CD4-positive, alpha-beta T cell treated with Interferon gamma for 1 hour (primary cell): ENCODE measurements around the gene BCAS1.
"Not testable (repeated sequence)": the region's sequence is repeated elsewhere in the genome, so short reads cannot be mapped to it uniquely, and the experiment has no call there.

ENCODE experiments used
- DNase-seq: peaks from one replicate; pipeline ENCODE4 v3.0.0-alpha.2; 2020

The BCAS1 gene

DNA sequence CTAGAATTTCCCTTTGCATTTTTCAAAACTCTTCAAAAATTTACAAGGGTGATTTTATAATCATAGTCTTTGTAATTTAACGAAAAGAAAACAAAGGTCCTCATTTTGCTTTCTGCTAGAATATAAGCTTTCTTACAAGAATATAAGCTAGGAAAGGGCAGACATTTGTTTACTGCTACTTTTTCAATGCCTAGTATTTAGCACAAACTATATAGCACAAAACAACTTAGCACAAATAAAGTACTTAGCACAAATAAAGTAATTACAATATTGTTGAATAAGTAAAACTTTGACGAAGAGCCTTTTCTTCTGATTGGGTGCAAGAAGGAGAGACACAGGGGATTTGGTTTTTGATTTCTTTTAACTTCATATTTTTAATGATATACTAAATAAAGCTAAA is 87.8 kb downstream of the BCAS1 start:
- no peak for DNase-seq

GRCh38 chr20:53981752-53982437 is 88.5 kb downstream of the BCAS1 start:
- no peak for DNase-seq

DNA sequence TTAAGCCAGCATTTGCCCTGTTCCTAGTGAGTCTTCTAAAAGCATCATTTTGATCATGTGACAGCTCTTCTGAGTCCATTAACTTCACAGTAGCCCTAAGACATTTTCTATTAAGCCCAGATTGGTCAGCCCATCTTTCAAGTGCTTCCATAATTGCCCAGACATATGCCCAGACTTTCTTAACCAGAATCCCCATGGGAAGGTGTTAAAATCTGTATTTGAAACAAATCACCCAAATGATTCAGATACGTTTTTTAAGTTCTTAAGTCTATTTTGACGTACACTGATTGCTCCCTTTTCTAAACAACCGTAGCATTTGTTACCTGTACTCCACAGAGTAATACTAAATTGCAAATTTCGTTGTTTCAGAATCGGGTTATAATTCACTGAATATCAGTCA is 89.3 kb downstream of the BCAS1 start:
- DNase-seq = no peak

GRCh38 chr20:53980031-53980465 is 90.3 kb downstream of the BCAS1 start:
- DNase-seq = no peak

DNA sequence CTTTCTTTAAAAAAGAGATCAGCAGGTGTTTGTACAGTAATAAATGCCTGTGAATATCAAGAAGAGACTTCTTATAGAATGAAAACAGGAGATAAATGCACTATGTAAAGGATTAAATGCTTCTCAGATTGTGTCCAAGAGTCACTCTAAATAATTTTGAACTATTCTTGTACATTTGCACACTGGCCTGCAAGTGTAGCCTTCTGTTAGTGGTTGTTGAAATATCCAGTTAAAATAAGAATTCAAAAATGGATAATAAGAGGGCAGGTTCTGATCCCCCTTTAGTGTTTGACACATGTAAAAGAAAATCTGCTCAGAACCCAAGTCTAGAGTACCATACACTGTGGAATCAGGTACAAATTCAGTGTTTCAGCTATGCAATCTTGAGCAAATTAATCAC is 91.9 kb downstream of the BCAS1 start:
- no peak for DNase-seq

GRCh38 chr20:53977391-53977790 is 93.0 kb downstream of the BCAS1 start:
- no peak for DNase-seq

- no peak for DNase-seq
These were observed 94.6 kb downstream of the BCAS1 start for GRCh38 chr20:53975761-53976160.

DNA sequence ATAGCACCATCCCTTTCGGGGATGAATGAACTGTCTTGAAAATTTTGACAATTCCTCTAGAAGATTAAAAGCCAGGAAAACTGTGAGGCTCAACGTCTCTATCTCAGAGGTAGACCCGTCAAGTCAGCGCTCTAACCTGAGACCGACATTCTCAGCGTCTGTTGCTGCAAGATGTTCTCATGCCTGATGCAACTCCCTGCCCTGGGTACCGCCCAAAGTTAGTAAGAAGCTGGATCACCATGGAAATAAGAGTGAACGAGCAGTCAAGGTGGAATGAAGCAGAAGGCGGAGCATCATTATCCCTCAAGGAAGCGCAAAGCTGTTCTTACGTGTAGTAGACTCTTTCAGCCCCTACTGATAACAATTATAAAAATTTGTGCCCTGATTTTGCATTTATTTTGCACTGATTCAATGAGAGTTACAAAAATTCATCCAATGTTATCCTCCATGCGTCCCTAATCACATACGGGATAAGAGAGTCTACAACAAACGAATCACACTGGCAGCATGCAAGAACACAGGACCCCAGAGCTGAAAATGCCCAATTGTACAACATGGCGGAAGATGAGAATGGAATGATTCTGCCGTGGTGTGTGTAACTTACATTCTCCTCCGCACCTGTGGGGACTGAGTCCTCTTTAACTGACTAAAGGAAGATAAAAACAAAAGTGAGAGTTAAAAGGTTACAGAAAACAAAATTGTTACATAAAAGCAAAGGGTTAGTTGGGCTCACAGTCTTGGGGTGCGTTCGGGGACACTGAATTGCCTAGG is 95.4 kb downstream of the BCAS1 start:
- DNase-seq = no peak

DNA sequence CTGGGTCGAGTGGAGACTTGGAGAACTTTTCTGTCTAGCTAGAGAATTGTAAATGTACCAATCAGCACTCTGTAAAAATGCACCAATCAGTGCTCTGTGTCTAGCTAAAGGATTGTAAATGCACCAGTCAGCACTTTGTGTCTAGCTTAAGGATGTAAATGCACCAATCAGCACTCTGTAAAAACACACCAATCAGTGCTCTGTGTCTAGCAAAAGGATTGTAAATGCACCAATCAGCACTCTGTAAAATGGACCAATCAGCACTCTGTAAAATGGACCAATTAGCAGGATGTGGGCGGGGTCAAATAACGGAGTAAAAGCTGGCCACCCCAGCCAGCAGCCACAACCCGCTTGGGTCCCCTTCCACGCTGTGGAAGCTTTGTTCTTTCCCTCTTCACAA is 96.5 kb downstream of the BCAS1 start:
- DNase-seq = not testable (repeated sequence)

DNA sequence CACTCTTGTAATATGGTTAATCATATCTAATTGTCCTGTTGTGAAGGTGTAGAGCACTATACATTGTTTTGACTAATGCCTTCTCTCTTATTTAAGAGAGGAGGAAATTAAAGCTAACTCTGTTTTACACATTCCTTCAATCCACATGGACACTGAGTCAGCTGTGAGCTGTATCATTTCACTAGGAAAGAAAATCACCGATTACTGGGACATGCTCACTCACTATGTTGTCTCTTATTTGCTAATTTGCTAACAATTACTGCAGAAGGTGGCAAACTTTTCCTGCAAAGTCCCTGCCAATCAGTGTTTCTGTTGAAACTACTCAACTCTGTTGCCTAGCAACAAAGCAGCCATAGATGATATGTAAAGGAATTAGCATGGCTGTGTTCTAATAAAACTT is 98.2 kb downstream of the BCAS1 start:
- no peak for DNase-seq

- no peak for DNase-seq
These were observed 99.2 kb downstream of the BCAS1 start for GRCh38 chr20:53971096-53971683.

- DNase-seq = no peak
These were observed 100.2 kb downstream of the BCAS1 start for GRCh38 chr20:53970232-53970631.

- no peak for DNase-seq
These were observed 102.9 kb downstream of the BCAS1 start for GRCh38 chr20:53967527-53967926.

DNA sequence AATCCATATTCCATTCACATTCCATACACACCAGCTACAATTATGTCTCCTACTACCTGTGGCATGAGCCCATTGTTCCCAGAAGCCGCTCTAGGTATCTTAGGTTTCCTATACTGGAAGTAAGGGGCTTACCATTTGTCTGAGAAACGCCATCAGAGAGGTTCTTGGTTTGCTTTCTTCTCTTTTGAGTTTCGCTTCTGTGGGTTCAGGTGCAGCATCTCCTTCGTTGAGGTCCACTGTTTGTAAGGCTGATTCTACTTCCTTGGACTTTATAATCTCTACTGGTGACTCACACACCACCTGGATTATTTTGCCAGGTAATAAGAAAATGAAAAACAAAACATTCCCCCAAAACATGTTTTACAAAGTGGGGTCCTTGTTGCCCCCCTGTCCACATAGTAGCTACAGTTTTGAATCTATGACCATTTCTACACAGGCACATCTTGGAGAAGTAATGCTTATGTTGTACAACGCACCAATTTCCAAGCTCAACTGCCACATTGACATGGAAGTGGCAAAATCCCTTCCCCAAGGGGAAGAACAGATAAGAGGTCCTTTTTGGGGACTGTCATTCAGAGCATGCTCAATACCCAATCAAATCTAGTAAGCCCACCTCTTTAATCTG is 103.5 kb downstream of the BCAS1 start:
- no peak for DNase-seq

DNA sequence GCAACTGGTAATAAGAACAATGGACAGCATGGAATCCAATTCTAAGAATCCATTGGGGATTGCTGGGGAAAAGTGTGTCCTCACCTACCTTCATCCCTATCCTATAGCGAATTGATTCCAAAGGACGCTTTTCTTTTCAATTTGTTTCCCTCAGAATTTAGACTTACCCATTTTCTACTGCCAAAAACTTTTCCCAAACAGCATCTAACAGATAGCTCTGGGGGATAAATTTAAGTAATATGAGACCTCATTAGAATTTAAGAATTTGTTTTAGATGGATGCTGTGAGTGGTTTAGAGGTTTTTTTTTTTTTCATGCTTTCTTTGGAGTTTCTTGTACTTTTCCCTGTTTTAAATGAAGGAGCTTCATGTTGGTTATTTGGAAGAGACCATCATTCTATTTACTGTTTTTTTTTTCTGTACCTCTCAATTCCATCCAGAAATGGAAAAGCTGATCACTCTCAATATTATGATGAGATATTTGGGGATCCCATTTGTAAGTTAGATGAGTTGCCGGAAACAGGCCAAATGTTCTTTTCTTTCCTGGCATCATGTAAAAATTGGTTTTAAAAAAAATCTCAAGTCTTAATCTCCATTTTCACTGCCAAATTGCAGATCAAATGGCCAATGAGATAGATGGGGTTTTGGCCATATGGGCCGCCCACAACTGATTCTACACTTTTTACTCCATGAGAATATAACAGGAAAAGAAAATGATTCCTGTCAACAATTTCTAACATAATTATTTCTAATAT is 105.7 kb downstream of the BCAS1 start:
- DNase-seq = no peak

DNA sequence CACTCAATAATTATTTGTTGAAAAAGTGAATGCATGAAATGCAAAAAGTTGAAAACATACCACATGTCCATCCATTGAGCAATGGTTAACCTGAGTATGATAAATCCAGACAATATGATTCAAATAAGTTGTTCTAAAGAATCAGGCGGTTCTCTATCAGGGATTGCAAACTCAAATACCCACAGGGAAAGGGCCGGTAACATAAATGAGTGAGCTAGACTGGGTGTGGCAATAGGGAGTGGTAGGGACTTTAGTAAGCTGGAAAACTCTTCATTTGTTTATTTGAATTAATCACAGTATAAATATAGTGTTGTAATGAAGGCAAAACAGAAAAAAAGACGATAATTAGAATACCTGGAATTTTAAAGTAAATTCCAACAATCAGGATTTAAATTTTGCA is 106.3 kb downstream of the BCAS1 start:
- no peak for DNase-seq

DNA sequence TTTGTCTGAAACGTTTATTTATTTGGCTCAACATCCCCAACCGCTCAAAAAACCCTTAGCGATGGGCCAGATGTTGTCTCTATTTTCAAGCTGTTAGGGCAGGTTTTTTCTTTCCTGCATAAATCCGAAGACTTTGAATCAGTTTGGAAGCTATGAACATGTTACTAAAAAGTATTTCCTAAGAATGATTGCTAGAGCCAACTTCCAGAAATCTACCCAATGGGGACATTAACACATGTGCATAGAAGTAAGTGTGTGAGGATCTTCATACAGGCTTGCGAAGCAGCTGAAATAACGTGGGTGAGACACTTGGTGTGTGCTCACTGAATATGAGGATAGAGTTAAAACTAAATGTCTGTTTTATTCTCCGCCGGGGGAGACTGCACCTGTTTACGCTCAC is 106.8 kb downstream of the BCAS1 start:
- no peak for DNase-seq

- no peak for DNase-seq
These were observed 108.0 kb downstream of the BCAS1 start for GRCh38 chr20:53962388-53962787.

DNA sequence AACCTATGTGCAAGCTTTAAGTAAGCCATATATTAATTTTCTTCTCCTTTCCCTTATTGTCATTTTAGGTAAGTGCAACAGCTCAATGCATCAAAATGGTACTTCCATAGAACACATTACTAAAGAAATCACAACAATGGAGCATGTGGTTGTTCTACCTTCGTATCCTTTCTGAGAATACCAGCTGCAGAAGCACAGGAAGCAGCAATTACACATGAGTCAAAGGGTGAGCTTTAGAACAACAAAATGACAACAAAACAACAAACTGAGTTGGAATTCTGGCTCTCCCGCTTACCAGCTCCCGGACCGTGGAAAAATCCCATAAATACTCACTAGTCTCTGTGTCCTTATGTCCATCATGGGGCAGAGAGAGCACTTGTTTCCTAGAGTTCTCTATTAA is 108.9 kb downstream of the BCAS1 start:
- no peak for DNase-seq

DNA sequence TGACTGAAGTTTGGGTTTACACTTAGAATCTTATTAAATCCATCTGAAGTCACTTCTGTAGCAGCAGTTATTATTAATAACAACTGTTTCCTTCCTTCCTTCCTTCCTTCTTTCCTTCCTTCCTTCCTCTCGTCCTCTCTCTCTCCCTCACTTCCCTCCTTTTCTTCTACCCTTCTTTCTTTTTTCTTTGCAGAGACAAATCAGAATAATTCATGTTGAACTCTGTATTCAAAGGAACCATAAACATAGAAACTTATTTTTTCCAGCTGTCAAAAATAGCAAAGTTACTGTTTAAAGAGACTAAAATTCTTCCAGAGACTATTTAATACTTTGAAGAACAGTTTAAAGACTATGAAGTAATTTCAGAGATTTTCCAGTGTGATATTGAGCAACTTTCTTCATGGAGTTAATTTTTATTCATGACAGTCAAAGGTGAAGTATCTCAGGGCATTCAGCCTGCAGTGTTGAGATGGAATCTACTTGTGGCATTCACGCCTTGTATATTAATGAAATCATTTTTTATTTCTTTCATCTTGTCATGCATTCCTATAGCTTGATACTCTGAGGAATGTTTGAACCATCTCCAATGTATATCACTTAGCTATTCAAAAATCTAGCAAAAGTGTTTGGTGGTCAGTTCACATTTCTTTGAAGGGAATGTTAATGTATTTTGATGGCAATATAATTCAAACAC is 109.7 kb downstream of the BCAS1 start:
- no peak for DNase-seq

GRCh38 chr20:53959911-53960578 is 110.3 kb downstream of the BCAS1 start:
- DNase-seq = no peak

DNA sequence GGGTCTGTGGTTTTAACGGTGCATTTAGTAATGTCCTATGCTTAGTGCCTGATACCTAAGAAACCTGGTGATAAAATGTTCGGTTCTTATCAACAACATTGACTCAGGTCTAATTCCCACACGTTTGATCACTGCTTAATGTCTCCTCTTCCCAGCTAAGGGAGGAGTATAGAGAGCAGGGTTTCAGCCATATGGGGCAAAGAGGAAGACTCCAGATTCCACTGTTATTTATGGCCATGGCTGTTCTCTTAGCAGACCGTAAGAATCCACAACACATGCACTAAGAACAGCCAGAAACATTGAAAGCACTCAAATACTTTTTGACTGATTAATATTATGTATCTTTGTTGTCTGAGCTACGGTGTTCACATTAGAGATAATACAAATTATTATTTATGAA is 112.1 kb downstream of the BCAS1 start:
- DNase-seq = no peak
